Adrenal gland (tissue), 5 donors: ENCODE data around the gene NAV2.

ENCODE experiments used
- POLR2A ChIP-seq, 2 donors: fragments of 450-650 bp; IDR thresholded peaks; one replicate each; pipeline ENCODE4 v1.6.1; 2017; ENCODE audit warnings: antibody characterized with exemption in 2 of 2, mild to moderate bottlenecking in 2 of 2, moderate library complexity in 1 of 2
- TF ChIP-seq, protein P1 (sequence below), 6 experiments: fragments of 450-650 bp in 4 of 6; fragments of 200-600 bp in 2 of 6; sonication (generic) in 1 of 6; IDR thresholded peaks; 1 replicate in 5 of 6; 2 replicates in 1 of 6; pipeline versions ENCODE4 v1.5.1 to v1.8.0; 2016 to 2021; ENCODE audit warnings: antibody characterized with exemption in 6 of 6, mild to moderate bottlenecking in 2 of 6, moderate library complexity in 1 of 6
- donor health status: DM: no; HTN: no; CAD: no.

DNA sequence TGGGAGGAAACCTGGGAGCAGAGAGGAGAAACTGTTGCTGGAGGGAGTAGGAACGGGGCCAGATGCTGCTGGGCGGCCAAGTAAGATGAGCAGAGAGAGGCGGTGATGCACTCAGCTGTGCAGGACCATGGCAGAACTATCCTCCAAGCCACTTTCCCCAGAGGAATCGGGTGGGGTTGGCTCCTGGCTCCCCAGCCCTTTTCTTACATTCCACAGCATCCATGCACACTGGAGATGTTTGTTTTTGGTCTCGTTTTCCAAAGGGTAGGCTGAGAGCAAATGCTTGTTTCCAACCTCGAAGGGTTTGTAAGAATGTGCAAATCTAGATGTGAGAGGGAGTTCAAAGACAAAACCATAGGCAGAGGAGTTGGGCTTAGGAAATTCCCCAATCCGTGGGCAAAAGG is 374.5 kb downstream of the NAV2 start:
- TF ChIP-seq, protein P1, sequence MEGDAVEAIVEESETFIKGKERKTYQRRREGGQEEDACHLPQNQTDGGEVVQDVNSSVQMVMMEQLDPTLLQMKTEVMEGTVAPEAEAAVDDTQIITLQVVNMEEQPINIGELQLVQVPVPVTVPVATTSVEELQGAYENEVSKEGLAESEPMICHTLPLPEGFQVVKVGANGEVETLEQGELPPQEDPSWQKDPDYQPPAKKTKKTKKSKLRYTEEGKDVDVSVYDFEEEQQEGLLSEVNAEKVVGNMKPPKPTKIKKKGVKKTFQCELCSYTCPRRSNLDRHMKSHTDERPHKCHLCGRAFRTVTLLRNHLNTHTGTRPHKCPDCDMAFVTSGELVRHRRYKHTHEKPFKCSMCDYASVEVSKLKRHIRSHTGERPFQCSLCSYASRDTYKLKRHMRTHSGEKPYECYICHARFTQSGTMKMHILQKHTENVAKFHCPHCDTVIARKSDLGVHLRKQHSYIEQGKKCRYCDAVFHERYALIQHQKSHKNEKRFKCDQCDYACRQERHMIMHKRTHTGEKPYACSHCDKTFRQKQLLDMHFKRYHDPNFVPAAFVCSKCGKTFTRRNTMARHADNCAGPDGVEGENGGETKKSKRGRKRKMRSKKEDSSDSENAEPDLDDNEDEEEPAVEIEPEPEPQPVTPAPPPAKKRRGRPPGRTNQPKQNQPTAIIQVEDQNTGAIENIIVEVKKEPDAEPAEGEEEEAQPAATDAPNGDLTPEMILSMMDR (IDR thresholded peaks at IDR 0.05): no peak
- TF ChIP-seq POLR2A (IDR thresholded peaks at IDR 0.05): no peak
